ENCODE data around the gene MAPK10. TPM values are rescaled to one million over a fixed set of nuclear protein-coding genes. Genes with fewer than 3 reads are reported as not detected.

MAPK10 gene
- total and polyA plus RNA-seq, 4 donors = 0.82 to 3.6 (median 2.3) TPM

- H3K4me3 ChIP-seq (ENCODE audit: low read depth in 1 of 3, low read length in 3 of 3) = no peak overlapping the region
- peaks cover 0 to 4% (median 0%) of the 10 kb centered on the region in 4 donors for H3K9me3 ChIP-seq (ENCODE audit: control insufficient read depth in 4 of 4, low read length in 3 of 4)
- H3K27ac ChIP-seq (ENCODE audit: low read depth in 1 of 2, low read length in 2 of 2) = no peak overlapping the region
- TF ChIP-seq MAX (IDR thresholded peaks at IDR 0.05) = no peak
- no peak for TF ChIP-seq YY1 (IDR thresholded peaks at IDR 0.05)
- peak; percentile 45 for TF ChIP-seq HNF4G (IDR thresholded peaks at IDR 0.05)
- TF ChIP-seq FOXA2 (IDR thresholded peaks at IDR 0.05) = peak; percentile 44
- TF ChIP-seq RXRA (IDR thresholded peaks at IDR 0.05) = peak in 1 of 2 donors; percentile 48
- TF ChIP-seq FOXA1 (IDR thresholded peaks at IDR 0.05) = no peak
- no peak for TF ChIP-seq RAD21 (IDR thresholded peaks at IDR 0.05)
- TF ChIP-seq ZBTB33 (IDR thresholded peaks at IDR 0.05) = peak; percentile 16
- no peak for TF ChIP-seq NR2F2 (IDR thresholded peaks at IDR 0.05)
- TF ChIP-seq REST (IDR thresholded peaks at IDR 0.05) = no peak
- TF ChIP-seq TAF1 (conservative IDR thresholded peaks at IDR 0.05) = no peak
- TF ChIP-seq GABPA (IDR thresholded peaks at IDR 0.05 in 1 of 2, conservative IDR thresholded peaks at IDR 0.05 in 1 of 2) = no peak
- no peak for TF ChIP-seq EGR1 (IDR thresholded peaks at IDR 0.05; ENCODE audit: low read depth in 2 of 2)
- TF ChIP-seq CTCF (IDR thresholded peaks at IDR 0.05; ENCODE audit: low read depth, low read length, missing input control) = no peak
- no peak for TF ChIP-seq ATF3 (IDR thresholded peaks at IDR 0.05)
- peak; percentile 36 for TF ChIP-seq SP1 (IDR thresholded peaks at IDR 0.05)
- peak in 1 of 2 donors; percentile 25 for TF ChIP-seq JUND (IDR thresholded peaks at IDR 0.05)
- peak; percentile 79 to 83 for TF ChIP-seq HNF4A (conservative IDR thresholded peaks at IDR 0.05)
- H3K27me3 ChIP-seq (ENCODE audit: control insufficient read depth in 4 of 4, insufficient read depth in 4 of 4, low read length in 3 of 4) = no peaks in the 10 kb centered on the region
- no peaks in the 10 kb centered on the region for H3K4me1 ChIP-seq (ENCODE audit: control insufficient read depth in 4 of 4, insufficient read depth in 4 of 4, low read length in 3 of 4)
- H3K9ac ChIP-seq (ENCODE audit: low read depth in 1 of 2, low read length in 2 of 2) = no peak overlapping the region
- no peak for DNase-seq (ENCODE audit: low spot score)
- no peaks in the 10 kb centered on the region for H3K36me3 ChIP-seq (ENCODE audit: control insufficient read depth in 4 of 4, insufficient read depth in 3 of 4, low read depth in 1 of 4, low read length in 3 of 4)
These were observed 20.4 kb upstream of the MAPK10 start for GRCh38 chr4:86380181-86380724.

Data from liver (tissue), 9 donors.